ENCODE measurements around the gene OTP.
A peak's percentile ranks its signal among the peaks of the same experiment; 100 is the strongest.

OTP gene

GRCh38 chr5:77640589-77641396 is 2.3 kb upstream of the OTP start:
- DNase-seq = no peak

GRCh38 chr5:77638763-77639671 is 504 bp upstream of the OTP start:
- DNase-seq = no peak

GRCh38 chr5:77637170-77637997 is 1.1 kb downstream of the OTP start:
- DNase-seq = no peak

- no peak for DNase-seq
Observed at GRCh38 chr5:77636641-77637169, 1.8 kb downstream of the OTP start.

- DNase-seq = no peak
Observed at GRCh38 chr5:77635917-77636640, 2.4 kb downstream of the OTP start.

- no peak for DNase-seq
Observed at GRCh38 chr5:77635067-77635916, 3.2 kb downstream of the OTP start.

- DNase-seq = no peak
Observed at GRCh38 chr5:77633709-77634108, 4.8 kb downstream of the OTP start.

GRCh38 chr5:77633207-77633675 is 5.3 kb downstream of the OTP start:
- DNase-seq = no peak

- no peak for DNase-seq
Observed at GRCh38 chr5:77632526-77633206, 5.8 kb downstream of the OTP start.

- peak in 1 of 58 donors; percentile 29 for DNase-seq
Observed at GRCh38 chr5:77630114-77630680, 8.3 kb downstream of the OTP start.

- no peak for DNase-seq
Observed at GRCh38 chr5:77629509-77630113, 8.9 kb downstream of the OTP start.

- no peak for DNase-seq
Observed at GRCh38 chr5:77628840-77629508, 9.5 kb downstream of the OTP start.

GRCh38 chr5:77627869-77628674 is 10.4 kb downstream of the OTP start:
- no peak for DNase-seq

GRCh38 chr5:77623203-77623740 is 15.2 kb downstream of the OTP start:
- DNase-seq = no peak

- DNase-seq = no peak
Observed at GRCh38 chr5:77621440-77621839, 17.1 kb downstream of the OTP start.

- no peak for DNase-seq
Observed at GRCh38 chr5:77620405-77620804, 18.1 kb downstream of the OTP start.

All from anterior cingulate cortex (tissue), 58 donors.